ENCODE measurements around the gene NEK3.

DNA sequence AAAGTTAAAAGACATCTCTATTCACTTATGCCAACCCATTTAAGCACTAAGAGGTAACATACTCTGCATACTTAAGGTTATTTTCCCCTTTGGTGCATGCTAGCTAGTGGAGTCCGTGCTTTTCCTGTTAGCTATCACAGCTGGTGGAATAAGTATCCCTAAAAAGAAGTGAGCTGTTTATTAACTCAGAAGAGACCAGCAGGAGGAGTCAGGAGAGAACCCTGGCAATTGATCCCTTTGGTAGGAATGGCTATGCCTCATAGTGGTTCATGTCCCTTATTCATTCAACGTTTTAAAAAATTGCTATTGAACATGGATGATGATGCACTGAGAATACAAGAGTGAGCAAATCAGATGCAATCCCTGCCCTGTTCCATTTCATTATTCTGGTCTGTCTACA is 18.1 kb downstream of the NEK3 start:
- TF ChIP-seq, protein P1, sequence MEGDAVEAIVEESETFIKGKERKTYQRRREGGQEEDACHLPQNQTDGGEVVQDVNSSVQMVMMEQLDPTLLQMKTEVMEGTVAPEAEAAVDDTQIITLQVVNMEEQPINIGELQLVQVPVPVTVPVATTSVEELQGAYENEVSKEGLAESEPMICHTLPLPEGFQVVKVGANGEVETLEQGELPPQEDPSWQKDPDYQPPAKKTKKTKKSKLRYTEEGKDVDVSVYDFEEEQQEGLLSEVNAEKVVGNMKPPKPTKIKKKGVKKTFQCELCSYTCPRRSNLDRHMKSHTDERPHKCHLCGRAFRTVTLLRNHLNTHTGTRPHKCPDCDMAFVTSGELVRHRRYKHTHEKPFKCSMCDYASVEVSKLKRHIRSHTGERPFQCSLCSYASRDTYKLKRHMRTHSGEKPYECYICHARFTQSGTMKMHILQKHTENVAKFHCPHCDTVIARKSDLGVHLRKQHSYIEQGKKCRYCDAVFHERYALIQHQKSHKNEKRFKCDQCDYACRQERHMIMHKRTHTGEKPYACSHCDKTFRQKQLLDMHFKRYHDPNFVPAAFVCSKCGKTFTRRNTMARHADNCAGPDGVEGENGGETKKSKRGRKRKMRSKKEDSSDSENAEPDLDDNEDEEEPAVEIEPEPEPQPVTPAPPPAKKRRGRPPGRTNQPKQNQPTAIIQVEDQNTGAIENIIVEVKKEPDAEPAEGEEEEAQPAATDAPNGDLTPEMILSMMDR (IDR thresholded peaks at IDR 0.05): no peak
- no peak for TF ChIP-seq ZFX (IDR thresholded peaks at IDR 0.05; ENCODE audit: borderline replicate concordance)

All from 22Rv1 (cell line).